ENCODE results near the gene NBEAL1.

DNA sequence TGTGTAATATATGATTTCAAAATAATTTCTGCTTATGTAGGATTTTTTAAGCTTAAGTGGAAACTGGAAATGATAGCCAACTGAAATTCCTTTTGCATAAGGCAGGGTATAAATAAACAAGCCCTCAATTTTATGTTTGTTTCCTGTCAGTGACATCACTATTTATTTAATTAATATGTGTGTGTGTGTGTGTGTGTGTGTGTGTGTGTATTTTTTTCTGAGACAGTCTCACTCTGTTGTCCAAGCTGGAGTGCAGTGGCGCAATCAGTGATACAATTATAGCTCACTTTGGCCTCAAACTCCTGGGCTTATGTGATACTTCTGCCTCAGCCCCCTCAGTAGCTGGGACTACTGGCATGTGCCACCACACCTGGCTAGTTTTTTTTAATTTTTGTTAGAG lies 194.9 kb downstream of the NBEAL1 start:
- TF ChIP-seq, protein P1, sequence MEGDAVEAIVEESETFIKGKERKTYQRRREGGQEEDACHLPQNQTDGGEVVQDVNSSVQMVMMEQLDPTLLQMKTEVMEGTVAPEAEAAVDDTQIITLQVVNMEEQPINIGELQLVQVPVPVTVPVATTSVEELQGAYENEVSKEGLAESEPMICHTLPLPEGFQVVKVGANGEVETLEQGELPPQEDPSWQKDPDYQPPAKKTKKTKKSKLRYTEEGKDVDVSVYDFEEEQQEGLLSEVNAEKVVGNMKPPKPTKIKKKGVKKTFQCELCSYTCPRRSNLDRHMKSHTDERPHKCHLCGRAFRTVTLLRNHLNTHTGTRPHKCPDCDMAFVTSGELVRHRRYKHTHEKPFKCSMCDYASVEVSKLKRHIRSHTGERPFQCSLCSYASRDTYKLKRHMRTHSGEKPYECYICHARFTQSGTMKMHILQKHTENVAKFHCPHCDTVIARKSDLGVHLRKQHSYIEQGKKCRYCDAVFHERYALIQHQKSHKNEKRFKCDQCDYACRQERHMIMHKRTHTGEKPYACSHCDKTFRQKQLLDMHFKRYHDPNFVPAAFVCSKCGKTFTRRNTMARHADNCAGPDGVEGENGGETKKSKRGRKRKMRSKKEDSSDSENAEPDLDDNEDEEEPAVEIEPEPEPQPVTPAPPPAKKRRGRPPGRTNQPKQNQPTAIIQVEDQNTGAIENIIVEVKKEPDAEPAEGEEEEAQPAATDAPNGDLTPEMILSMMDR (IDR thresholded peaks at IDR 0.05) = no peak
- no peak for TF ChIP-seq POLR2A (IDR thresholded peaks at IDR 0.05)

All from Peyer's patch (tissue), 4 donors.